SK-N-SH (cell line): ENCODE measurements around the gene NDRG2. TPM values are rescaled to one million over a fixed set of nuclear protein-coding genes. Genes with fewer than 3 reads are reported as not detected.

Experiments used
- CTCF ChIA-PET: fragments of 300-600, 350-600 bp; formaldehyde crosslinking; extraction: SDS; loops from one replicate; lab custom pipeline; 2021; lab: Yijun Ruan, JAX
- POLR2A ChIA-PET: fragments of 350-600 bp; sonication (Branson Sonifier 250); formaldehyde crosslinking; extraction: SDS; loops from one replicate; lab custom pipeline; 2020; ENCODE audit warnings: antibody characterized with exemption, inconsistent platforms; lab: Yijun Ruan, JAX
- DNase-seq: peaks from one replicate; pipeline ENCODE4 v3.0.0; 2012
- H2AFZ ChIP-seq: fragments of 200-600 bp; sonication (generic); 2 replicates; pipeline ENCODE4 v1.8.1; 2016; ENCODE audit warnings: antibody characterized with exemption, mild to moderate bottlenecking, low read depth
- H3F3A ChIP-seq: fragments of 200-600 bp; sonication (generic); replicated peaks from 2 replicates; pipeline ENCODE3; 2016; ENCODE audit warnings: antibody characterized with exemption, mild to moderate bottlenecking; ENCODE audit not compliant: insufficient read depth
- H3K27ac ChIP-seq, 2 experiments: fragments of 200-500 bp in 1 of 2; fragments of 200-600 bp in 1 of 2; sonication (Bioruptor generic) in 1 of 2; sonication (generic), shearing (Covaris generic) in 1 of 2; 2 replicates each; pipeline versions ENCODE4 v1.5.1 to v1.6.1; 2014 to 2016; ENCODE audit warnings: low read depth in 2 of 2, inconsistent platforms in 1 of 2, low read length in 1 of 2, mild to moderate bottlenecking in 1 of 2, mixed read lengths in 1 of 2
- H3K27me3 ChIP-seq: fragments of 200-600 bp; sonication (generic), shearing (Covaris generic); 2 replicates; pipeline ENCODE4 v1.6.1; 2016; ENCODE audit warnings: mixed run types; ENCODE audit not compliant: insufficient read depth
- H3K36me3 ChIP-seq, 2 experiments: fragments of 200-500 bp in 1 of 2; fragments of 200-600 bp in 1 of 2; sonication (Bioruptor generic) in 1 of 2; sonication (generic) in 1 of 2; replicated peaks in 1 of 2; 2 replicates each; pipeline versions ENCODE3 to v1.5.1; 2014 to 2016; ENCODE audit warnings: low read length in 1 of 2, mild to moderate bottlenecking in 1 of 2; ENCODE audit not compliant: insufficient read depth in 2 of 2, control insufficient read depth in 1 of 2
- H3K4me1 ChIP-seq, 2 experiments: fragments of 200-500 bp in 1 of 2; fragments of 200-600 bp in 1 of 2; sonication (Bioruptor generic) in 1 of 2; sonication (generic), shearing (Covaris generic) in 1 of 2; 2 replicates each; pipeline versions ENCODE4 v1.5.1 to v1.6.1; 2014 to 2016; ENCODE audit warnings: low read depth in 1 of 2, low read length in 1 of 2, mixed run types in 1 of 2; ENCODE audit not compliant: insufficient read depth in 2 of 2, control insufficient read depth in 1 of 2
- H3K4me2 ChIP-seq: fragments of 200-600 bp; sonication (generic), shearing (Covaris generic); 2 replicates; pipeline ENCODE4 v1.6.1; 2017; ENCODE audit warnings: mixed run types
- H3K4me3 ChIP-seq, 2 experiments: fragments of 200-500 bp in 1 of 2; fragments of 200-600 bp in 1 of 2; sonication (Bioruptor generic) in 1 of 2; sonication (generic), shearing (Covaris generic) in 1 of 2; 2 replicates each; pipeline versions ENCODE4 v1.5.1 to v1.8.1; 2014 to 2016; ENCODE audit warnings: low read depth in 2 of 2, inconsistent platforms in 1 of 2, low read length in 1 of 2, mild to moderate bottlenecking in 1 of 2, mixed read lengths in 1 of 2, moderate library complexity in 1 of 2
- H3K79me2 ChIP-seq: fragments of 200-600 bp; sonication (generic); 2 replicates; pipeline ENCODE4 v1.8.1; 2017; ENCODE audit warnings: mild to moderate bottlenecking; ENCODE audit not compliant: insufficient read depth
- H3K9ac ChIP-seq: fragments of 200-600 bp; sonication (generic); 2 replicates; pipeline ENCODE4 v1.6.1; 2017; ENCODE audit warnings: mixed run types
- H3K9me2 ChIP-seq: fragments of 200-600 bp; sonication (generic); 2 replicates; pipeline ENCODE4 v1.6.1; 2017; ENCODE audit warnings: mixed run types
- H3K9me3 ChIP-seq: fragments of 200-600 bp; sonication (generic); 2 replicates; pipeline ENCODE4 v1.6.1; 2017; ENCODE audit warnings: mixed run types, mild to moderate bottlenecking, moderate library complexity
- H4K20me1 ChIP-seq: fragments of 200-600 bp; sonication (generic); 2 replicates; pipeline ENCODE4 v1.6.1; 2017; ENCODE audit warnings: mild to moderate bottlenecking, mixed run types; ENCODE audit not compliant: insufficient read depth
- CHD2 ChIP-seq: fragments of 150-350 bp; IDR thresholded peaks from 2 replicates; pipeline ENCODE4 v1.6.1; 2018; ENCODE audit warnings: low read length; ENCODE audit not compliant: partially characterized antibody
- CTCF ChIP-seq: fragments of 200-600 bp; sonication (generic); IDR thresholded peaks from 2 replicates; pipeline ENCODE4 v1.6.1; 2017; ENCODE audit warnings: antibody characterized with exemption, mild to moderate bottlenecking, moderate library complexity
- EP300 ChIP-seq, 2 experiments: IDR thresholded peaks; 2 replicates each; pipeline versions ENCODE4 v1.4.0 to v1.6.1; 2012; ENCODE audit warnings: borderline replicate concordance in 1 of 2, low read depth in 1 of 2, low read length in 1 of 2
- EZH2phosphoT487 ChIP-seq: fragments of 200-600 bp; sonication (generic); IDR thresholded peaks from 2 replicates; pipeline ENCODE4 v1.6.1; 2017; ENCODE audit warnings: low read depth, mixed run types, mild to moderate bottlenecking, antibody characterized with exemption, moderate library complexity, borderline replicate concordance
- FOSL2 ChIP-seq: IDR thresholded peaks from 2 replicates; pipeline ENCODE4 v1.4.0; 2012; ENCODE audit warnings: low read depth, mild to moderate bottlenecking, moderate library complexity, borderline replicate concordance
- FOXM1 ChIP-seq: IDR thresholded peaks from 2 replicates; pipeline ENCODE4 v1.4.0; 2012; ENCODE audit warnings: low read depth, mild to moderate bottlenecking
- GABPA ChIP-seq: IDR thresholded peaks from 2 replicates; pipeline ENCODE4 v1.4.0; 2012; ENCODE audit warnings: low read depth, mild to moderate bottlenecking
- GATA2 ChIP-seq: sonication (generic); formaldehyde crosslinking; IDR thresholded peaks from 2 replicates; pipeline ENCODE4 v1.5.0; 2020; ENCODE audit warnings: mild to moderate bottlenecking, missing genetic modification reagents
- JUND ChIP-seq: IDR thresholded peaks from 2 replicates; pipeline ENCODE4 v1.4.0; 2012
- MEF2A ChIP-seq: IDR thresholded peaks from 2 replicates; pipeline ENCODE4 v1.4.0; 2012; ENCODE audit warnings: low read depth, borderline replicate concordance
- NFIC ChIP-seq: IDR thresholded peaks from 2 replicates; pipeline ENCODE4 v1.4.0; 2012; ENCODE audit warnings: borderline replicate concordance
- NRF1 ChIP-seq: IDR thresholded peaks from 2 replicates; pipeline ENCODE4 v1.6.1; 2012; ENCODE audit warnings: low read depth, mild to moderate bottlenecking, low read length
- POLR2AphosphoS5 ChIP-seq: IDR thresholded peaks from 2 replicates; pipeline ENCODE4 v1.6.1; 2012; ENCODE audit warnings: low read depth, low read length
- RCOR1 ChIP-seq: fragments of 150-350 bp; IDR thresholded peaks from 2 replicates; pipeline ENCODE4 v1.6.1; 2017; ENCODE audit warnings: antibody characterized with exemption, low read length
- REST ChIP-seq: IDR thresholded peaks from 2 replicates; pipeline ENCODE4 v1.6.1; 2012; ENCODE audit warnings: mild to moderate bottlenecking, low read depth, low read length, moderate library complexity
- RFX5 ChIP-seq: IDR thresholded peaks from 2 replicates; pipeline ENCODE4 v1.6.1; 2012; ENCODE audit warnings: mild to moderate bottlenecking, improper control_type of control experiment, low read length
- RXRA ChIP-seq: IDR thresholded peaks from 2 replicates; pipeline ENCODE4 v1.4.0; 2012; ENCODE audit warnings: low read depth, mild to moderate bottlenecking, borderline replicate concordance
- TCF12 ChIP-seq: IDR thresholded peaks from 2 replicates; pipeline ENCODE4 v1.4.0; 2012
- YY1 ChIP-seq: IDR thresholded peaks from 2 replicates; pipeline ENCODE4 v1.4.0; 2012; ENCODE audit warnings: low read depth, mild to moderate bottlenecking
- ZBTB33 ChIP-seq: IDR thresholded peaks from 2 replicates; pipeline ENCODE4 v1.4.0; 2012; ENCODE audit warnings: low read depth, borderline replicate concordance
- WGBS: methylation state at CpG from one replicate; pipeline ENCODE4 v1.1.6; 2017; ENCODE audit warnings: low lambda C conversion rate; 5-methylcytosine and 5-hydroxymethylcytosine counted together
- polyA plus RNA-seq, 3 experiments: library from polyadenylated mRNA; depleted of rRNA; stranded (reverse); fragments of >200 nt; gene quantifications; 2 replicates each; pipeline ENCODE4 v1.2.3, GENCODE V29; 2012
- TF ChIP-seq, protein P1 (sequence below): IDR thresholded peaks from 2 replicates; pipeline ENCODE4 v1.4.0; 2012; ENCODE audit warnings: low read depth

The NDRG2 gene
- polyA plus RNA-seq, 1 of the 3 experiments (the other 2 are of a cell fraction): 15.8 TPM

- Histone ChIP-seq H2AFZ (no peak overlapping the region), H3K79me2 (no peaks in the 10 kb centered on the region), H3K4me3 (no peak overlapping the region), H3K27ac (no peak overlapping the region), H3F3A (peaks cover 3% of the 10 kb centered on the region), H3K27me3 (no peaks in the 10 kb centered on the region), H3K9me2 (no peaks in the 10 kb centered on the region), H3K4me2 (no peak overlapping the region), H4K20me1 (no peaks in the 10 kb centered on the region), H3K9ac (no peak overlapping the region), H3K36me3 (no peaks in the 10 kb centered on the region), H3K9me3 (no peaks in the 10 kb centered on the region), H3K4me1 (peaks cover 0 to 10% of the 10 kb centered on the region in 2 experiments; a peak in 3 of 4 replicates)
- no peak for DNase-seq
- POLR2A ChIA-PET: no interaction called here
- TF ChIP-seq CTCF (no peak), GABPA (no peak), RFX5 (no peak), JUND (no peak), FOSL2 (no peak), RCOR1 (no peak), YY1 (no peak), GATA2 (CRISPR knock-in tag) (no peak), TCF12 (no peak), NRF1 (no peak)
- WGBS: 70% methylated on average over 8 of the region's 8 CpGs
- CTCF ChIA-PET: interaction anchor here (0.7 to 1.5 kb wide), 3 partner anchors 44 to 45 kb away, joined by 3 read pairs; no protein-coding TSS in a partner anchor
Observed at GRCh38 chr14:21059842-21060613, 35.2 kb upstream of the NDRG2 start.

GRCh38 chr14:21058903-21059302 is 34.0 kb upstream of the NDRG2 start:
- H3K27ac ChIP-seq: no peak overlapping the region
- H3K4me3 ChIP-seq: no peak overlapping the region
- H3K9ac ChIP-seq: no peak overlapping the region
- H3K79me2 ChIP-seq: no peaks in the 10 kb centered on the region
- no peak for DNase-seq
- H3K9me3 ChIP-seq: no peaks in the 10 kb centered on the region
- no peaks in the 10 kb centered on the region for H3K36me3 ChIP-seq
- no peaks in the 10 kb centered on the region for H4K20me1 ChIP-seq
- peaks cover 0 to 8% of the 10 kb centered on the region in 2 experiments; a peak in 3 of 4 replicates for H3K4me1 ChIP-seq
- TF ChIP-seq, protein P1, sequence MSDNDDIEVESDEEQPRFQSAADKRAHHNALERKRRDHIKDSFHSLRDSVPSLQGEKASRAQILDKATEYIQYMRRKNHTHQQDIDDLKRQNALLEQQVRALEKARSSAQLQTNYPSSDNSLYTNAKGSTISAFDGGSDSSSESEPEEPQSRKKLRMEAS: no peak
- no peak for TF ChIP-seq NFIC
- TF ChIP-seq YY1: no peak
- no peak for TF ChIP-seq CHD2
- TF ChIP-seq ZBTB33: no peak
- no peak for TF ChIP-seq RXRA
- no peak for TF ChIP-seq EP300 (IDR thresholded peaks at IDR 0.05; ENCODE audit: borderline replicate concordance in 1 of 2, low read depth in 1 of 2, low read length in 1 of 2)
- no peak for TF ChIP-seq POLR2AphosphoS5
- TF ChIP-seq FOXM1: no peak
- TF ChIP-seq EZH2phosphoT487: no peak
- TF ChIP-seq NRF1: no peak
- TF ChIP-seq REST: no peak
- TF ChIP-seq MEF2A: no peak
- H3K4me2 ChIP-seq: no peak overlapping the region
- CTCF ChIA-PET: interaction anchor here (1.0 to 1.5 kb wide), 4 partner anchors 33 to 46 kb away, joined by 3 to 4 read pairs (median 3); no protein-coding TSS in a partner anchor
- 88% methylated on average over 4 of the region's 5 CpGs for WGBS
- no peaks in the 10 kb centered on the region for H3K27me3 ChIP-seq
- POLR2A ChIA-PET: no interaction called here
- peaks cover 3% of the 10 kb centered on the region for H3F3A ChIP-seq
- H3K9me2 ChIP-seq: no peaks in the 10 kb centered on the region
- H2AFZ ChIP-seq: no peak overlapping the region
